HEK293 (cell line): Measurements from ENCODE around the gene BIRC3.

Experiments used
- CTCF ChIA-PET: fragments of 350-600 bp; formaldehyde crosslinking; extraction: SDS; loops from one replicate; lab custom pipeline; 2021; ENCODE audit warnings: antibody characterized with exemption; lab: Yijun Ruan, JAX
- POLR2A ChIA-PET: fragments of 300-600 bp; formaldehyde crosslinking; extraction: SDS; loops from one replicate; lab custom pipeline; 2020; ENCODE audit warnings: antibody characterized with exemption, inconsistent platforms; lab: Yijun Ruan, JAX
- H3K27ac ChIP-seq: fragments of 200-500 bp; sonication (Bioruptor generic); 2 replicates; pipeline ENCODE4 v1.5.1; 2014; ENCODE audit warnings: low read depth, low read length, control low read depth, inconsistent platforms; ENCODE audit errors: extremely low read depth
- H3K36me3 ChIP-seq, 2 experiments: fragments of 200-500 bp in 1 of 2; sonication (Bioruptor generic) in 1 of 2; 1 replicate in 1 of 2; 2 replicates in 1 of 2; pipeline ENCODE4 v1.5.1; 2014 to 2017; ENCODE audit warnings: inconsistent platforms in 2 of 2, low read length in 2 of 2; ENCODE audit not compliant: control insufficient read depth in 2 of 2, insufficient read depth in 1 of 2
- H3K4me1 ChIP-seq: fragments of 200-500 bp; sonication (Bioruptor generic); 2 replicates; pipeline ENCODE4 v1.5.1; 2014; ENCODE audit warnings: mild to moderate bottlenecking, low read length, inconsistent platforms; ENCODE audit not compliant: control insufficient read depth, insufficient read depth
- H3K4me3 ChIP-seq: 2 replicates; pipeline ENCODE4 v1.5.1; 2011; ENCODE audit warnings: low read depth, mild to moderate bottlenecking, control low read depth, low read length, moderate library complexity
- H3K9me3 ChIP-seq: fragments of 200-500 bp; sonication (Bioruptor generic); 2 replicates; pipeline ENCODE4 v1.5.1; 2014; ENCODE audit warnings: low read depth, low read length, inconsistent platforms; ENCODE audit not compliant: control insufficient read depth, insufficient read depth
- KLF10 ChIP-seq: fragments of 450-650 bp; IDR thresholded peaks from 2 replicates; pipeline ENCODE4 v1.5.1; 2018; ENCODE audit warnings: missing biosample characterization, mild to moderate bottlenecking, missing genetic modification characterization
- PATZ1 ChIP-seq: fragments of 450-650 bp; formaldehyde crosslinking; IDR thresholded peaks from 2 replicates; pipeline ENCODE4 v1.5.1; 2016; ENCODE audit warnings: missing biosample characterization, missing genetic modification characterization
- PRDM10 ChIP-seq: fragments of 450-650 bp; formaldehyde crosslinking; IDR thresholded peaks from 2 replicates; pipeline ENCODE4 v1.5.1; 2016; ENCODE audit warnings: missing biosample characterization, missing genetic modification characterization
- PRDM6 ChIP-seq: fragments of 450-650 bp; formaldehyde crosslinking; IDR thresholded peaks from 2 replicates; pipeline ENCODE4 v1.5.1; 2017; ENCODE audit warnings: missing biosample characterization, missing genetic modification characterization
- RBAK ChIP-seq: fragments of 450-650 bp; formaldehyde crosslinking; IDR thresholded peaks from 2 replicates; pipeline ENCODE4 v1.5.1; 2016; ENCODE audit warnings: missing biosample characterization, missing genetic modification characterization
- SCRT2 ChIP-seq: fragments of 450-650 bp; formaldehyde crosslinking; IDR thresholded peaks from 2 replicates; pipeline ENCODE4 v1.5.1; 2016; ENCODE audit warnings: missing biosample characterization, missing genetic modification characterization
- ZNF202 ChIP-seq: fragments of 450-650 bp; formaldehyde crosslinking; IDR thresholded peaks from 2 replicates; pipeline ENCODE4 v1.5.1; 2016; ENCODE audit warnings: missing biosample characterization, missing genetic modification characterization, borderline replicate concordance
- ZNF239 ChIP-seq: fragments of 450-650 bp; formaldehyde crosslinking; IDR thresholded peaks from 2 replicates; pipeline ENCODE4 v1.5.1; 2016; ENCODE audit warnings: missing biosample characterization, missing genetic modification characterization
- ZNF26 ChIP-seq: fragments of 450-650 bp; formaldehyde crosslinking; IDR thresholded peaks from 2 replicates; pipeline ENCODE4 v1.5.1; 2016; ENCODE audit warnings: missing biosample characterization, missing genetic modification characterization
- ZNF280C ChIP-seq: fragments of 450-650 bp; formaldehyde crosslinking; IDR thresholded peaks from 2 replicates; pipeline ENCODE4 v1.5.1; 2016; ENCODE audit warnings: missing biosample characterization, missing genetic modification characterization
- ZNF394 ChIP-seq: fragments of 450-650 bp; formaldehyde crosslinking; IDR thresholded peaks from 2 replicates; pipeline ENCODE4 v1.5.1; 2016; ENCODE audit warnings: missing biosample characterization, missing genetic modification characterization, mild to moderate bottlenecking, moderate library complexity, borderline replicate concordance
- ZNF488 ChIP-seq: fragments of 450-650 bp; formaldehyde crosslinking; IDR thresholded peaks from 2 replicates; pipeline ENCODE4 v1.5.1; 2016; ENCODE audit warnings: missing biosample characterization, missing genetic modification characterization
- ZNF544 ChIP-seq: fragments of 450-650 bp; formaldehyde crosslinking; IDR thresholded peaks from 2 replicates; pipeline ENCODE4 v1.5.0; 2017; ENCODE audit warnings: missing biosample characterization, missing genetic modification characterization
- ZNF555 ChIP-seq: fragments of 450-650 bp; formaldehyde crosslinking; conservative IDR thresholded peaks from 2 replicates; pipeline ENCODE4 v1.5.1; 2017; ENCODE audit warnings: missing biosample characterization, mild to moderate bottlenecking, missing genetic modification characterization, inconsistent platforms
- ZNF610 ChIP-seq: fragments of 450-650 bp; formaldehyde crosslinking; IDR thresholded peaks from 2 replicates; pipeline ENCODE4 v1.5.1; 2016; ENCODE audit warnings: missing biosample characterization, missing genetic modification characterization, borderline replicate concordance
- ZNF621 ChIP-seq: fragments of 450-650 bp; formaldehyde crosslinking; IDR thresholded peaks from 2 replicates; pipeline ENCODE4 v1.5.1; 2017; ENCODE audit warnings: missing biosample characterization, missing genetic modification characterization
- ZNF624 ChIP-seq: fragments of 450-650 bp; formaldehyde crosslinking; IDR thresholded peaks from 2 replicates; pipeline ENCODE4 v1.5.1; 2017; ENCODE audit warnings: missing biosample characterization, missing genetic modification characterization
- ZNF629 ChIP-seq: fragments of 450-650 bp; formaldehyde crosslinking; IDR thresholded peaks from 2 replicates; pipeline ENCODE4 v1.5.1; 2017; ENCODE audit warnings: missing biosample characterization, missing genetic modification characterization
- ZNF639 ChIP-seq: fragments of 450-650 bp; formaldehyde crosslinking; IDR thresholded peaks from 2 replicates; pipeline ENCODE4 v1.5.1; 2016; ENCODE audit warnings: missing biosample characterization, missing genetic modification characterization
- ZNF76 ChIP-seq: fragments of 450-650 bp; formaldehyde crosslinking; IDR thresholded peaks from 2 replicates; pipeline ENCODE4; 2016; ENCODE audit warnings: low read depth, missing biosample characterization, missing genetic modification characterization, borderline replicate concordance
- ZNF785 ChIP-seq: fragments of 450-650 bp; formaldehyde crosslinking; IDR thresholded peaks from 2 replicates; pipeline ENCODE4 v1.5.1; 2016; ENCODE audit warnings: missing biosample characterization, missing genetic modification characterization
- ZNF843 ChIP-seq: fragments of 450-650 bp; formaldehyde crosslinking; IDR thresholded peaks from 2 replicates; pipeline ENCODE4 v1.5.1; 2016; ENCODE audit warnings: missing biosample characterization, missing genetic modification characterization

BIRC3 gene

GRCh38 chr11:102304686-102305085 lies 12.6 kb upstream of the BIRC3 start (continued):
- TF ChIP-seq ZNF280C (tag by site-specific recombination) (no peak), SCRT2 (no peak), ZNF785 (tag by site-specific recombination) (no peak), ZNF639 (tag by site-specific recombination) (no peak), ZNF610 (tag by site-specific recombination) (no peak), ZNF394 (tag by site-specific recombination) (no peak), PRDM10 (tag by site-specific recombination) (no peak), ZNF202 (no peak), ZNF488 (no peak)

GRCh38 chr11:102305352-102306047 lies 11.8 kb upstream of the BIRC3 start:
- ChIA-PET POLR2A (interaction anchor here (0.7 kb wide), 1 partner anchor 85 kb away, joined by 5 read pairs; no protein-coding TSS in a partner anchor), CTCF (interaction anchor here (0.6 to 3.6 kb wide), 8 partner anchors 9 to 318 kb away, joined by 3 to 20 read pairs (median 6); no protein-coding TSS in a partner anchor)
- no peak overlapping the region for H3K4me3 ChIP-seq
- no peak for TF ChIP-seq PATZ1 (tag by site-specific recombination)
- no peak for TF ChIP-seq KLF10 (tag by site-specific recombination)
- no peak for TF ChIP-seq ZNF239 (tag by site-specific recombination)
- no peak for TF ChIP-seq ZNF624 (tag by site-specific recombination)
- no peak for TF ChIP-seq SCRT2
- TF ChIP-seq ZNF843 (tag by site-specific recombination) = no peak
- TF ChIP-seq ZNF76 (tag by site-specific recombination) = no peak
- no peak for TF ChIP-seq ZNF621
- TF ChIP-seq RBAK (tag by site-specific recombination) = no peak
- no peak for TF ChIP-seq ZNF629
- no peak for TF ChIP-seq ZNF26 (tag by site-specific recombination)
- TF ChIP-seq ZNF610 (tag by site-specific recombination) = no peak
- no peak for TF ChIP-seq ZNF555 (tag by site-specific recombination)
- TF ChIP-seq ZNF544 (tag by site-specific recombination) = no peak
- no peak for TF ChIP-seq PRDM6

More at GRCh38 chr11:102305352-102306047, 11.8 kb upstream of the BIRC3 start:
- Histone ChIP-seq H3K4me1 (0 out of 2 replicates have a peak, but pooled peaks cover 3% of the 10 kb centered on the region), H3K27ac (no peak overlapping the region), H3K9me3 (no peaks in the 10 kb centered on the region), H3K36me3 (no peaks in the 10 kb centered on the region)
